HL-60 (cell line): Measurements from ENCODE around the gene AVP.

Source experiments
- CTCF ChIP-seq: IDR thresholded peaks from one replicate; pipeline ENCODE4 v1.5.1; 2011; ENCODE audit warnings: low read length, control low read depth, inconsistent platforms; ENCODE audit not compliant: insufficient read depth
- POLR2AphosphoS5 ChIP-seq: IDR thresholded peaks from 2 replicates; pipeline ENCODE4 v1.6.1; 2012; ENCODE audit warnings: low read depth

GRCh38 chr20:3107464-3108025, 23.0 kb upstream of the AVP start:
- TF ChIP-seq CTCF (no peak), POLR2AphosphoS5 (no peak)
